ENCODE measurements around the gene MYL3.

Gene MYL3

GRCh38 chr3:46899151-46900006, 36.1 kb upstream of the MYL3 start:
- no peak for DNase-seq (ENCODE audit: low read depth)

GRCh38 chr3:46898321-46899150, 35.3 kb upstream of the MYL3 start:
- DNase-seq (ENCODE audit: low read depth), result no peak

DNA sequence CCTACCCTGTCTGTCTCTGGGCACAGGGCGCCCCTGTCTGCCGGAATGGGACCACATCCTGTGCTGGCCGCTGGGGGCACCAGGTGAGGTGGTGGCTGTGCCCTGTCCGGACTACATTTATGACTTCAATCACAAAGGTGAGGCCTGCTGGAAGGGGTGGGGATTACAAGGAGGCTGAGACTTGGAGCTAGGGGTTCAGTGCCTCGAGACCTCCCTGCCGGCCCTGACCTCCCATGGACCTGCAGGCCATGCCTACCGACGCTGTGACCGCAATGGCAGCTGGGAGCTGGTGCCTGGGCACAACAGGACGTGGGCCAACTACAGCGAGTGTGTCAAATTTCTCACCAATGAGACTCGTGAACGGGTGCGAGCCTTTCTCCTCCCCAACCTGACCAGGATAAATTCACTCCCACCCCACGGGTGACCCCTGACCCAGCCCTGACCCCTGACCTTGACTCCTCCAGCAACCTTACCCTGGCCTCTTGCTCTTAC, 34.6 kb upstream of the MYL3 start:
- DNase-seq (ENCODE audit: low read depth), result no peak

DNA sequence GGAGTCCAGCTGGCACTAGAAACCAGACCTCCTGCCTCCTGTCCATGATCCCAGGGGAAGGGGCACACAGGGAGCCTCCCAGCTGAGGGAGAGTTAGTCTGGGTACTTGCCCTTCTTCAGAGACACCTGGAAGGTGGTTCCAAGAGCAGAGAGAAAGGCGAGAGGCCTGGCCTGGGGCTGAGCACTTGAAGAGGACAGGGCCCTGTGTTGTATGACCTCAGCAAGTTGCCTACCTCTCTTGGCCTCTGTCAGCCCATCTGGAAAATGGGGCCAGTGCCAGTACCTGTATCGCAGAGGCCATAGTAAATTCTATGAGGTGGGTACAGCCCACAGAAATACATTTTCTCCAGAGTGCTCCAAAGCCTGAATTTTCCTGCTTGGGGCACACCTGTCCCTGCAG, 33.8 kb upstream of the MYL3 start:
- DNase-seq (ENCODE audit: low read depth), result no peak

DNA sequence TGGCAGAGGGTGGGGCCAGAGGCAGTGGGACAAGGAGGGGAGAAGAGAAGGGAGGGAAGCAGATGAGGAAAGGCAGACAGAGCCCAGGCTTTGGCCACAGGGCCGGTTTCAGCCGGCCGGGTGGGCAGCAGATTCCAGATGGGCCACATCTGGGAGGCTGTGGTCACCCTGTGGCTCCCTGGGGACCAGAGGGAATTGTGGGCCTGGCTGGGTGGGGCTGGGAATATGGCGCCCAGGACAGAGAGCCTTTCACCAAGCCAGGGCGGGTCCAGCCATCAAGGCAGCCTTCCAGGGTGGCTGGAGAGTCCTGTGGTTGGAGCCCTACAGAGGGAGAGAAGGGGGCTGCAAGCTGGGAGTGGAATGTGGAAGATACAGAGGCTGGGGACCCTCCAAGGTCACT, 33.1 kb upstream of the MYL3 start:
- DNase-seq (ENCODE audit: low read depth), result no peak

- no peak for DNase-seq (ENCODE audit: low read depth)
These were observed 32.5 kb upstream of the MYL3 start for GRCh38 chr3:46895761-46896160.

DNA sequence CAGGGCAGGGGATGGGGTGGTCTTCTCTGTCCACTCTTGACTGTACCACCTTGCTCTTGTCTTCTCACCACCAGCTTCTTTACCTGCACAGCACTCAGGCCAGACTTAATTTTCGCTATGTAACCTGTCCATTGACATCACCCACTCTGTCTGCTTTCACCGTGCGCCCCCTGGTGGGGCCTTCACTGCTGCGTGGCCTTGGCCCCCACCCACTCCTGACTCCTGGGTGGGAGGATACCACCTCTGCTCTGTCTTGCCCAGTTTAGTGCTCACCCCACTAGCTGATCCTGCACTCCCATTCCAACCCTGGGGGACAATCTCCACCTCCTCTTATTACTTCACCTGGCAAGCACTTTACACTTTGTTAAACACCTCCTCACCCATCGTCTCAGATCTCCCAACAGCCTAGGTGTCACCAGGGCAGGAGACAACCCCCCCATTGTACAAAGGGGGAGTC, 32.0 kb upstream of the MYL3 start:
- DNase-seq (ENCODE audit: low read depth), result no peak

DNA sequence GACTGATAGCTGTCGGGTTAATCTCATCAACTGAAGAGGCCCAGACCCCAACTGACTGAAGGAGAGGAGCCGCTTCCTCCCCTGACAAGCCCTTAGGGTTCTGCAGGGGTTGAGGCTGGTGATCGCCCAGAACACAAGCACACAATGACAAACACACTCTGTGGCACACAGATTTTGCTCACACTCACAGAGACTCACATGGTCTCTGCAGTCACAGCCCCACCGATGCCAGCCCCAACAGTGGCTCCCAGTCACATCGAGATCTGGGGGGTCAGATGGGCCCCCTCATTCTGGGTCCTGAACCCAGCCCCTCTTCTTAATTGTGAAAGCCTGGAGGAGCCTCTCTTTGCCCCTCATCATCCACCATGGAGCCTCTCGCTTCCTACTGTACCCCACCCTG, 31.0 kb upstream of the MYL3 start:
- no peak for DNase-seq (ENCODE audit: low read depth)

- no peak for DNase-seq (ENCODE audit: low read depth)
These were observed 30.5 kb upstream of the MYL3 start for GRCh38 chr3:46893763-46894162.

GRCh38 chr3:46893146-46893748, 30.0 kb upstream of the MYL3 start:
- no peak for DNase-seq (ENCODE audit: low read depth)

- peak; percentile 52 for DNase-seq (ENCODE audit: low read depth)
These were observed 29.3 kb upstream of the MYL3 start for GRCh38 chr3:46892285-46893145.

DNA sequence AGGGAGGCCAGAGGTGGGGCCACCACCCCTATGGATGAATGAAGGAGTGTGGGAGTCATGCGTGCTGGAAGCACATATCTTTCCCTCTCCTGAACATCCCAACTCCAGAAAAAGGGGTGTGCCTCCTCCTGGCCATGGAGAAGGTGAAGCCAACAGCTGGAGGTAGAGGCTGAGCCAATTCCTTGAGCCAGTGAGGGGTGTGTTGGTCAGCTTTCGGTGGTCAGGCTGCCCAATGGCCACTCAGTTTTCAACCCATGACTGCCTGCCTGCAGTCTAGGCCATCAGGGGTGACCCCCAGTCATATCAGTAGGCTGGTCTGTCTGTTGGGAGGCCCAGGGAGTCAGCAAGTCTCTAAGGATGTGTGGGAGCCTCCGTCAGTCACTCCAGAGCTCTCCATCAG, 27.9 kb upstream of the MYL3 start:
- DNase-seq (ENCODE audit: low read depth), result no peak

DNA sequence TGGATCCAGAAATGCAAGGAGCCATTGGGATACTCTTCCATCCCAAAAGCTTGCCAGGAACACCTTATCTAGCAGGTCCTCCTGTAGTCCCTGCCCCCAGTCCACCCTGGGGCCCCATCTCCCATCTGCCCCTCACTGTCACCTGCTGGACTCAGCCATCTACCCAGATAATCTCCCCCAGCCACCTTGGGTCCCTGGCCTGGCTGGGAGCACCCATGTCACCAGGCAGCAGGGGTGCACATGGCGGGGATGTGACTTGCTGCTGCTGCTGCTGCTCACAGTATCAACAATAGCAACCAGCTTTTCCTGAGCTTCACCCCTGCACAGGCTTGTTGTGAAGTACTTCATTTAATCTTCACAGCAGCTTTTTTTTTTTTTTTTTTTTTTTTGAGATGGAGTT, 26.9 kb upstream of the MYL3 start:
- no peak for DNase-seq (ENCODE audit: low read depth)

- DNase-seq (ENCODE audit: low read depth), result no peak
These were observed 26.3 kb upstream of the MYL3 start for GRCh38 chr3:46889381-46890110.

- DNase-seq (ENCODE audit: low read depth), result no peak
These were observed 25.5 kb upstream of the MYL3 start for GRCh38 chr3:46888705-46889104.

DNA sequence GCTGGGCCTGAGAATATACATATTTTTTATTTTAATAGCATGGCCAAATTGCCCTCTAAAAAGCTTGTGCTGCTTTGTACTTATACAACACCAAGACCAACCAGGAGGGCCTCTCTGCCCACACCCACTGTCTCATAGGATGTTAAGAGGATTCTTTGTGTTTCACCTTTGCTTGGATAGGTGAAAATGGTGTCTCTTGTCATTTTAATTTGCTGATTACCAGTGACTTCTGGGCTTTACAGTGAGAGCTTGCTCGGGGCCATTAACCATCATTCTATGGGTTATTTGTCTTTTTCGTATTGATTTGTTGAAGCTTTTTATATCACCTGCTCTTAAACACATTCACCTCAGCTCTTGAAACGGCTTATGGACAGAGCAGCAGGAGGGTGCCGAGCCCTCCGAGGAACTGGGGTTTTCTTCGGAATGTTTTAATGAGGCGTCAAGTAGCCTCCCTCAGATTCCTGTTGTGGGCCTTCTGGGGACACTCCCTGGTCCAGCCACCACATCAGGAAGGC, 24.8 kb upstream of the MYL3 start:
- no peak for DNase-seq (ENCODE audit: low read depth)

DNA sequence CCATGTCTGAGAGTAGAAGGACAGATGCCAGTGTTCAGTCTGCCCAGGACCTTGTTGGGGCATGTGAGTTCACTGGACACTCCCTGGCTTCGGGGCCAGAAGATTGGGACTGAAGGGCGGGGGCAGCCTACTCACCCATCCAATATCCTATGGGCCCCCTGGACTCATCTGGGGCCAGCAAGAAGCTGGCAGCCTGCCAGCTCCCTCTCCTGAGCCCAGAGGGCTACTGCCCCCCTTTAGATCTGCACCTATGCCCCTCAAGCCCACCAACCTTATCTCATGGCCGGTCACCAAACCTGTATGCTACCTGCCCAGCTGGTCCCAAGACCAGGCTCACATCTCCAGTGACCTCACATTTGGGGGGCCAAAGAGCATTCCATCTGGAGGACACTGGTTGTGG, 22.4 kb upstream of the MYL3 start:
- no peak for DNase-seq (ENCODE audit: low read depth)

GRCh38 chr3:46884929-46885328, 21.7 kb upstream of the MYL3 start:
- DNase-seq (ENCODE audit: low read depth), result no peak

DNA sequence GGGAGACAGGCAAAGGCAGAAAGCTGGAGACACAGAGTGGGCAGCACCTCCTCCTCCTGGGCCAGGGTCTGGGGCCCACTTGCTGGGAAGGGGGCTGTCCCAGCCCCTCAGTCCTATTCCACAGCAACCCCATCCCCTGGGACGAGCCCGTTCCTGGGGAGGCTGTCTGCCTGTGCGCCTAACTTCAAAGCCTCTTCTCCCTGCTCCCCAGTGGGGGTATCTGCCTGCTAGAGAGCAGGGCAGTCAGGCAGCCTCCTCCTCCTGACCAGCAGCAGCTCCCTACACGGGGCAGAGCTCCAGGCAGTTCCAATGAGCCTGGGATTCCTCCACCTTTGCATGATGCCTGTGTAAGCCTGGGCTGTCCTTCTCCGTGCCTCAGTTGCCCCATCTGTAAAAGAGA, 21.2 kb upstream of the MYL3 start:
- no peak for DNase-seq (ENCODE audit: low read depth)

GRCh38 chr3:46883830-46884185, 20.6 kb upstream of the MYL3 start:
- DNase-seq (ENCODE audit: low read depth), result no peak

All from HS-5 (cell line).